DOHH2 (cell line): ENCODE results near the gene MED10.

ENCODE experiments used
- H3F3A ChIP-seq: fragments of 200-600 bp; sonication (generic), shearing (Covaris generic); 2 replicates; pipeline ENCODE4 v1.6.0; 2016; ENCODE audit warnings: antibody characterized with exemption, mild to moderate bottlenecking; ENCODE audit not compliant: control insufficient read depth, insufficient read depth
- H3K27ac ChIP-seq: fragments of 200-600 bp; sonication (generic); 2 replicates; pipeline ENCODE4 v1.5.1; 2014; ENCODE audit warnings: low read depth, mild to moderate bottlenecking, low read length, moderate library complexity
- H3K27me3 ChIP-seq: fragments of 200-600 bp; sonication (generic); 2 replicates; pipeline ENCODE4 v1.6.1; 2014; ENCODE audit warnings: mild to moderate bottlenecking, low read length, mixed read lengths; ENCODE audit not compliant: control insufficient read depth
- H3K36me3 ChIP-seq: fragments of 200-600 bp; sonication (generic); 2 replicates; pipeline ENCODE4 v1.6.1; 2014; ENCODE audit warnings: mild to moderate bottlenecking, low read length, moderate library complexity, mixed read lengths; ENCODE audit not compliant: control insufficient read depth
- H3K4me1 ChIP-seq: fragments of 200-600 bp; sonication (generic); 2 replicates; pipeline ENCODE4 v1.6.1; 2014; ENCODE audit warnings: mild to moderate bottlenecking, low read length, mixed read lengths; ENCODE audit not compliant: control insufficient read depth
- H3K4me2 ChIP-seq: fragments of 200-600 bp; sonication (generic); 2 replicates; pipeline ENCODE4 v1.6.0; 2014; ENCODE audit warnings: mild to moderate bottlenecking, low read length, moderate library complexity
- H3K4me3 ChIP-seq: fragments of 200-600 bp; sonication (generic); 2 replicates; pipeline ENCODE4 v1.5.1; 2014; ENCODE audit warnings: mild to moderate bottlenecking, low read length, mixed read lengths
- H3K79me2 ChIP-seq: fragments of 200-600 bp; sonication (generic); 2 replicates; pipeline ENCODE4 v1.6.1; 2014; ENCODE audit warnings: mild to moderate bottlenecking, low read length, mixed read lengths; ENCODE audit not compliant: control insufficient read depth
- H3K9me2 ChIP-seq: fragments of 200-600 bp; sonication (generic); replicated peaks from 2 replicates; pipeline ENCODE4 v1.6.1; 2014; ENCODE audit warnings: mild to moderate bottlenecking, low read length, mixed read lengths; ENCODE audit not compliant: control insufficient read depth
- H3K9me3 ChIP-seq: fragments of 200-600 bp; sonication (generic); 2 replicates; pipeline ENCODE4 v1.6.1; 2014; ENCODE audit warnings: antibody characterized with exemption, low read length, mixed read lengths; ENCODE audit not compliant: control insufficient read depth, insufficient read depth
- H4K20me1 ChIP-seq: fragments of 200-600 bp; sonication (generic); 2 replicates; pipeline ENCODE4 v1.6.0; 2014; ENCODE audit warnings: low read depth, mild to moderate bottlenecking, antibody characterized with exemption, low read length, moderate library complexity; ENCODE audit not compliant: control insufficient read depth, insufficient read depth
- EZH2phosphoT487 ChIP-seq: fragments of 200-600 bp; sonication (generic); IDR thresholded peaks from 2 replicates; pipeline ENCODE4 v1.6.1; 2017; ENCODE audit warnings: borderline replicate concordance, mild to moderate bottlenecking, antibody characterized with exemption, low read length, moderate library complexity, mixed read lengths
- TF ChIP-seq, protein P1 (sequence below): fragments of 200-600 bp; sonication (generic); IDR thresholded peaks from one replicate; pipeline ENCODE4 v1.5.1; 2014; ENCODE audit warnings: antibody characterized with exemption, mild to moderate bottlenecking, low read depth, low read length; ENCODE audit not compliant: poor library complexity, severe bottlenecking

MED10 gene

DNA sequence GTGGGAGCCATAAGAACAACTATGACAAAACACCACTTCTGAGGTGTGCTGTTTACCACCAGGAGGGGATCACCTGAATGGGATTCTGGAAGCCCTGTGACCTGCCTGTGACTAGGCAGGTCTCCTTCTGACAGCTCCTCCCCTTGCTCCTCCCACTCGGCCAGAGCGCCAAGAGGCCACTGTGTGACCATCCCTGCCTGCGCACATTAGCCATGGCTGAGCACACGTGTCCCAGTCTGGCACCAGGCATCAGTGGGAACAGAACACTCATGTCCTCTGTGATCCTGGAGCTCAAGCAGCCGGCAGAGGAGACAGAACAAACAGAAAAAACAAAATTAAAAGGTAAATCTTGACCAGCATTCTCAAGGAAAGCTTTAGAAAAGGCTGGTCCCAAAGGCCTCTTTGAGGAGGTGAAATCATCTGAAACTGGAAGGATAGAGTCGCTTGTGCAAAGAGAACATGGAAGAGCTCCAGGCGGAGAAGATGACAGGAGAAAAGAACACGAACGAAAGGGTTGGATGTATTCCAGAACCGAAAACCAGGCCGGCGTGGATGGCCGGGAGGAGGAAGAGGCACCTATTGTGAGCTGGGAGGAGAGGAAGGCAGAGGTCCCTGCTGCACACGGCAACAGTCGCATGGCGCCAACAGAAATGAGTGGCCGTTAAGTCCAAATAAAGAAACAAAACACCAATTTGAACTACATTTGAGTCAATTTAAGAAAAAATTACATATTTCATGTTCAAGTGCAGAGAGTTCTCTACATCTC, 5.1 kb downstream of the MED10 start:
- H3K4me3 ChIP-seq = no peak overlapping the region
- H3K9me3 ChIP-seq = no peaks in the 10 kb centered on the region
- H3K79me2 ChIP-seq = peaks cover 55% of the 10 kb centered on the region
- no peak overlapping the region for H3K4me2 ChIP-seq
- H3F3A ChIP-seq = 0 out of 2 replicates have a peak, but pooled peaks cover 3% of the 10 kb centered on the region
- no peaks in the 10 kb centered on the region for H3K9me2 ChIP-seq
- no peak for TF ChIP-seq EZH2phosphoT487
- TF ChIP-seq, protein P1, sequence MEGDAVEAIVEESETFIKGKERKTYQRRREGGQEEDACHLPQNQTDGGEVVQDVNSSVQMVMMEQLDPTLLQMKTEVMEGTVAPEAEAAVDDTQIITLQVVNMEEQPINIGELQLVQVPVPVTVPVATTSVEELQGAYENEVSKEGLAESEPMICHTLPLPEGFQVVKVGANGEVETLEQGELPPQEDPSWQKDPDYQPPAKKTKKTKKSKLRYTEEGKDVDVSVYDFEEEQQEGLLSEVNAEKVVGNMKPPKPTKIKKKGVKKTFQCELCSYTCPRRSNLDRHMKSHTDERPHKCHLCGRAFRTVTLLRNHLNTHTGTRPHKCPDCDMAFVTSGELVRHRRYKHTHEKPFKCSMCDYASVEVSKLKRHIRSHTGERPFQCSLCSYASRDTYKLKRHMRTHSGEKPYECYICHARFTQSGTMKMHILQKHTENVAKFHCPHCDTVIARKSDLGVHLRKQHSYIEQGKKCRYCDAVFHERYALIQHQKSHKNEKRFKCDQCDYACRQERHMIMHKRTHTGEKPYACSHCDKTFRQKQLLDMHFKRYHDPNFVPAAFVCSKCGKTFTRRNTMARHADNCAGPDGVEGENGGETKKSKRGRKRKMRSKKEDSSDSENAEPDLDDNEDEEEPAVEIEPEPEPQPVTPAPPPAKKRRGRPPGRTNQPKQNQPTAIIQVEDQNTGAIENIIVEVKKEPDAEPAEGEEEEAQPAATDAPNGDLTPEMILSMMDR = no peak
- peaks cover 96% of the 10 kb centered on the region for H3K36me3 ChIP-seq
- H3K27me3 ChIP-seq = no peaks in the 10 kb centered on the region
- peaks cover 18% of the 10 kb centered on the region for H3K4me1 ChIP-seq
- H3K27ac ChIP-seq = no peak overlapping the region
- peaks cover 25% of the 10 kb centered on the region; the same call in 1 of the 2 replicates for H4K20me1 ChIP-seq

DNA sequence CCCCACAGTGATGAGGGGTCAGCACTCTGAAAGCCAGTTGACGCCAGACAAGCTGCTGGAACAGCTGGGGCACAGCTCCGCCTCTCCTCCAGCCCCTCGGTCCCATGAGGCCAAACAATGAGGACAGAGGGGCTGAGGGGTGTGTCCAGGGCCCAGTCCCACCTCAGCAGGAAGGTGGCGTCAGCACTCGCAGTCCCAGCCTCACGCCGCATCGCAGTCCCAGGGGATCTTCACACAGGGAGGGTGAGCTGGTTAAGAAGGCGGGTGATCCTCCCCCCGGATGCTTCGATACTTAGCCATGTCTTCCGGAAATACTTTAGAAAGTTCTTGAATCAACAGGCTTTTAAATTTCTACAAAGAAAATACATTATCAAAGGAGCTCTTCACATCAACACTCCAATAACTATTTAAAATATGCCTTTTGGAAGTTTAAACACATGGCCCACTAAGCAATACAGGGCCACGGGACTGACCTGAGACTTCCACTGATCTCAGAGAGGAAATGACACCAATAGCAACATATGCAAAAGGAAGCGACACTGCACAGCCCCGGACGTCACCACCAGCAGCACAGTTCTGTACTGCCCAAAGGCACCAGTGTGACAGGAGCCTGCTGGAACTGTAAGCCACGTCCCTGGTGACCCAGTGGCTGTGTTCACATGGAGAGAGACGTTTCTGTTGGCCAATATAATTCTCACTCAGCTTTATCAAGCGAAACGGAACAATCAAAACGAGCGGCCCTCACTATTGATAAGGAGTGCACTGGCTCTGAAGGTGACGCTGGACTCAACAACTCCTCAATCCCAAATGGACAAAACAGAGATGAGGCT, 5.9 kb downstream of the MED10 start:
- H3K4me3 ChIP-seq = no peak overlapping the region
- no peak overlapping the region for H3K27ac ChIP-seq
- no peaks in the 10 kb centered on the region for H3K9me2 ChIP-seq
- 0 out of 2 replicates have a peak, but pooled peaks cover 3% of the 10 kb centered on the region for H3F3A ChIP-seq
- peaks cover 88% of the 10 kb centered on the region for H3K36me3 ChIP-seq
- H3K4me1 ChIP-seq = peaks cover 17% of the 10 kb centered on the region
- TF ChIP-seq EZH2phosphoT487 = no peak
- TF ChIP-seq, protein P1 = no peak
- peaks cover 18% of the 10 kb centered on the region; the same call in 1 of the 2 replicates for H4K20me1 ChIP-seq
- no peaks in the 10 kb centered on the region for H3K27me3 ChIP-seq
- H3K4me2 ChIP-seq = no peak overlapping the region
- no peaks in the 10 kb centered on the region for H3K9me3 ChIP-seq
- H3K79me2 ChIP-seq = peaks cover 47% of the 10 kb centered on the region

DNA sequence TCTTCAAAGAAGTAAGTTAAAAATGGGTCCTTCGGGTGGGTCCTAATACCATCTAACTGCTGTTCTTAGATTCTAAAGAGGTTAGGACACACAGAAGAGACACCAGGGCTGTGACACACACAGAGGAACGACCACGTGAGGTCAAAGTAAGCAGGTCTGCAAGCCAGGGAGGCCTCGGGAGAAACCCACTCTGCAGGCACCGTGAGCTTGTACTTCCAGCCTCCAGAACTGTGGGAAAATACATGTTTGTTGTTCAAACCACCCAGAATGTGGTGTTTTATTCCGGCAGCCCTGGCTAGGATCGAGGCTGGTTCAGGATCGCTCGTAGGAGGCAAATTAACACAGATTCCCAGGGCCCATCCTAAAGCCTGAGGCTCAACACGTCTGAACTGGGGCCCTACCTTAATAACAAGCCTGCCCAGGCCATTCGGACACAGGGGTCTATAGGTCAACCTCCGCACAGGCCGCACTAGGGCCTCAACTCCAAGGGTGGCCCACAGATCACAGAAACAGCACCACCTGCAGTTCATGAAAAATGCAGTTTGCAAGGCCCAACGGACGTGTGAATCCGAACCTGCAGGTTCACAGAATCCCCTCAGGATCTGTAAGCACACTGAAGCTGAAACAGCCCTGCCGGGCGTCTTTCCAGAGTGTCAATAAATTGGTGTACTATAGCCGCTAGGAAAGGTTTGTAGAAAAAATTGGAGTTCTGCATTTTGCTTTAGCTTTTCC, 7.1 kb downstream of the MED10 start:
- no peaks in the 10 kb centered on the region for H3K9me2 ChIP-seq
- H3K4me2 ChIP-seq = no peak overlapping the region
- H3K27me3 ChIP-seq = no peaks in the 10 kb centered on the region
- peaks cover 7% of the 10 kb centered on the region for H3K4me1 ChIP-seq
- peaks cover 35% of the 10 kb centered on the region for H3K79me2 ChIP-seq
- H3K4me3 ChIP-seq = no peak overlapping the region
- peaks cover 7% of the 10 kb centered on the region; the same call in 1 of the 2 replicates for H4K20me1 ChIP-seq
- H3K27ac ChIP-seq = no peak overlapping the region
- H3F3A ChIP-seq = 0 out of 2 replicates have a peak, but pooled peaks cover 3% of the 10 kb centered on the region
- H3K36me3 ChIP-seq = peaks cover 76% of the 10 kb centered on the region
- no peaks in the 10 kb centered on the region for H3K9me3 ChIP-seq
- no peak for TF ChIP-seq EZH2phosphoT487
- TF ChIP-seq, protein P1 = no peak
